Measurements from ENCODE around the gene NFIA. TPM values are rescaled to one million over a fixed set of nuclear protein-coding genes. Genes with fewer than 3 reads are reported as not detected.

Gene NFIA
- total and polyA plus RNA-seq, 8 donors: 9.6 to 108 (median 37.2) TPM

DNA sequence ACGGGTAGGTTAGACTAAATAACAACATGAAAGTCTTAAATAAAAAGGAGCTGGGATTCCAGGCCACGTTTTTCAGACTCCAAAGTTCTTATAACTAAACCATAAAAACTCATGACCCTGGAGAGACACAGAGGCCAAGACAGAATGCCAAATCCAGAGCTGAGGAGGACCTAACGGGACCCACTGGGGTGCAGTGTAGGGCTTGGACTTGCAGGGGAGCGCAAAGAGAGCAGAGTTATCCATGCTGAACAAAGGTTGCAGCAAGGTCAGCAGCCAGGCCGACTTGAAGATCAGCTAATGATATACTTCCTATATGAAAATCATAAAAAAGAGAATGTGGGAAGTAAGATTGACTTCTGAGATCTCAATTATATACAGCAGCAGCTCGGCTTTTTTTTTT is 405.4 kb downstream of the NFIA start:
- Histone ChIP-seq H3K36me3 (no peaks in the 10 kb centered on the region), H3K9me3 (no peaks in the 10 kb centered on the region), H3K4me1 (peaks cover 0 to 17% (median 0%) of the 10 kb centered on the region in 4 donors), H3K4me3 (no peak overlapping the region), H3K27ac (no peak overlapping the region), H3K27me3 (no peaks in the 10 kb centered on the region)
- no peak for DNase-seq
- TF ChIP-seq EP300 (IDR thresholded peaks at IDR 0.05) (no peak), POLR2A (IDR thresholded peaks at IDR 0.05) (no peak), POLR2AphosphoS5 (IDR thresholded peaks at IDR 0.05) (no peak)
- TF ChIP-seq, protein P1, sequence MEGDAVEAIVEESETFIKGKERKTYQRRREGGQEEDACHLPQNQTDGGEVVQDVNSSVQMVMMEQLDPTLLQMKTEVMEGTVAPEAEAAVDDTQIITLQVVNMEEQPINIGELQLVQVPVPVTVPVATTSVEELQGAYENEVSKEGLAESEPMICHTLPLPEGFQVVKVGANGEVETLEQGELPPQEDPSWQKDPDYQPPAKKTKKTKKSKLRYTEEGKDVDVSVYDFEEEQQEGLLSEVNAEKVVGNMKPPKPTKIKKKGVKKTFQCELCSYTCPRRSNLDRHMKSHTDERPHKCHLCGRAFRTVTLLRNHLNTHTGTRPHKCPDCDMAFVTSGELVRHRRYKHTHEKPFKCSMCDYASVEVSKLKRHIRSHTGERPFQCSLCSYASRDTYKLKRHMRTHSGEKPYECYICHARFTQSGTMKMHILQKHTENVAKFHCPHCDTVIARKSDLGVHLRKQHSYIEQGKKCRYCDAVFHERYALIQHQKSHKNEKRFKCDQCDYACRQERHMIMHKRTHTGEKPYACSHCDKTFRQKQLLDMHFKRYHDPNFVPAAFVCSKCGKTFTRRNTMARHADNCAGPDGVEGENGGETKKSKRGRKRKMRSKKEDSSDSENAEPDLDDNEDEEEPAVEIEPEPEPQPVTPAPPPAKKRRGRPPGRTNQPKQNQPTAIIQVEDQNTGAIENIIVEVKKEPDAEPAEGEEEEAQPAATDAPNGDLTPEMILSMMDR (IDR thresholded peaks at IDR 0.05): no peak
- intact Hi-C loops (cut with DNase I; ENCODE audit: low total_unique reads): no loop called here
- 61 to 72% (median 64%) methylated on average over 6 of the region's 6 CpGs for WGBS, 5 donors

DNA sequence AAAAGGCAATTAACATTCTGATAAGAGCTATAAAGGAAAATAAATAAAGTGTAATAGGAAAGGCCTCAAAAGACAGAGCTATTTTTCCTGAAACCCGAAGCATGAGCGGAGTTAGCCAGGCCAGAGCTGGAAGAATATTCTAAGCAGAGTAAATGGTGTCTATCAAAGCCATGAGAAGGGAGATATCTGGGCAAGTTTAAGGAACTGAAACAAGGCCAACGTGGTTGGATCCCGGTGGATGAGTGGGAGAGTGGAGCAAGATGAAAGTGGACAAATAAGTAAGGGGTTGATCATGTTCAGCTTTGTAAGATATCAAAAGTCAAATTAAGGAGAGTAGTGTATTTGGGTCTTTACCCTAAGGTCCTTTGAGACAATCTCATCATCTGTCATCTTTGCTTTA is 408.6 kb downstream of the NFIA start:
- no peaks in the 10 kb centered on the region for H3K9me3 ChIP-seq
- H3K4me1 ChIP-seq: peaks cover 0 to 17% (median 0%) of the 10 kb centered on the region in 4 donors
- TF ChIP-seq, protein P1 (IDR thresholded peaks at IDR 0.05): no peak
- TF ChIP-seq POLR2A (IDR thresholded peaks at IDR 0.05) (no peak), EP300 (IDR thresholded peaks at IDR 0.05) (no peak), POLR2AphosphoS5 (IDR thresholded peaks at IDR 0.05) (no peak)
- peak in 1 of 2 donors; percentile 42 for DNase-seq
- no peaks in the 10 kb centered on the region for H3K27me3 ChIP-seq
- no peak overlapping the region for H3K4me3 ChIP-seq
- intact Hi-C loops (cut with DNase I; ENCODE audit: low total_unique reads): no loop called here
- peak overlapping the region in 4 of 5 donors; percentile 36 to 55 (median 41) for H3K27ac ChIP-seq
- no peaks in the 10 kb centered on the region for H3K36me3 ChIP-seq
- 58 to 76% (median 66%) methylated on average over 4 of the region's 4 CpGs for WGBS, 5 donors

DNA sequence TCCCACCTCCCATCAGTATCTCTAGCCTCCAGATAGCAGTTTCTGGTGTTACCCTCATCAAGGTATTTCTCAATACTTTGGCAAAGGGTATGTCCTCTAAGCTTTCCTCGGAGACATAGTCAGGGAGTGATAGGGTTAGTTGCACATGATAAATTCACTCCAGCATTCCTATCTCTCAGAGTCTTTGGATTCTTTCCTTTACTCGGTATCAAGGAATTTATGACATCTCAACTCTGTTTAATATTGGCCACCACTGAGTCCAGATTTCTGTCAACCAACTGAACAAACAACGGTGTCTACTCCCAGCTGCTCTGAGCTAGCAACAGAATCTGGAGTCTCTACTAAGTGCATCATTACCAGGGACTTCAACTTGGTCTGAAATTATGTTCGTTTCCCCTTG is 409.1 kb downstream of the NFIA start:
- peak overlapping the region in 4 of 5 donors; percentile 39 to 55 (median 48) for H3K27ac ChIP-seq
- 49 to 63% (median 62%) methylated on average over 4 of the region's 4 CpGs for WGBS, 5 donors
- H3K27me3 ChIP-seq: no peaks in the 10 kb centered on the region
- no peak overlapping the region for H3K4me3 ChIP-seq
- TF ChIP-seq EP300 (IDR thresholded peaks at IDR 0.05) (no peak), POLR2AphosphoS5 (IDR thresholded peaks at IDR 0.05) (peak in 2 of 3 donors; percentile 6 to 15)
- H3K36me3 ChIP-seq: no peaks in the 10 kb centered on the region
- DNase-seq: peak in 1 of 2 donors; percentile 72
- peaks cover 0 to 17% (median 0%) of the 10 kb centered on the region in 4 donors for H3K4me1 ChIP-seq
- no peaks in the 10 kb centered on the region for H3K9me3 ChIP-seq
- intact Hi-C loops (cut with DNase I; ENCODE audit: low total_unique reads): no loop called here

DNA sequence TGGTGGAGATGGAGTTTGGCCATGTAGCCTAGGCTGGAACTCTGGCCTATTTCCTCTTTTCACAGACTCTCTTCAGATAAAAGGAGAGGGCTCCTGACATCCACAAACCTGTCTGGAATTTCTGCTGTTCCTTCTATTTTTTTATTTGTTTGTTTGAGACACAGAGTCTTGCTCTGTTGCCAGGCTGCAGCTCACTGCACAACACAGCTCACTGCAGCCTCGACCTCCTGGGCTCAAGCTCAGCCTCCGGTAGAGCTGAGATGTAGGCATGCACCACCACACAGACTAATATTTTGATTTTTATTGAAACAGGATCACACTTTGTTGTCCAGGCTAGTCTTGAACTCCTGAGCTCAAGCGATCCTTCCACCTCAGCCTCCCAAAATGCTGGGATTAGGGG is 411.6 kb downstream of the NFIA start:
- Histone ChIP-seq H3K9me3 (no peaks in the 10 kb centered on the region), H3K4me1 (peaks cover 0 to 17% (median 6%) of the 10 kb centered on the region in 4 donors), H3K36me3 (no peaks in the 10 kb centered on the region), H3K27ac (no peak overlapping the region), H3K27me3 (no peaks in the 10 kb centered on the region), H3K4me3 (no peak overlapping the region)
- DNase-seq: no peak
- 75 to 83% (median 79%) methylated on average over 3 of the region's 3 CpGs for WGBS, 5 donors
- TF ChIP-seq POLR2A (IDR thresholded peaks at IDR 0.05) (no peak), POLR2AphosphoS5 (IDR thresholded peaks at IDR 0.05) (no peak), EP300 (IDR thresholded peaks at IDR 0.05) (no peak)
- TF ChIP-seq, protein P1 (IDR thresholded peaks at IDR 0.05): no peak
- intact Hi-C loops (cut with DNase I; ENCODE audit: low total_unique reads): no loop called here

DNA sequence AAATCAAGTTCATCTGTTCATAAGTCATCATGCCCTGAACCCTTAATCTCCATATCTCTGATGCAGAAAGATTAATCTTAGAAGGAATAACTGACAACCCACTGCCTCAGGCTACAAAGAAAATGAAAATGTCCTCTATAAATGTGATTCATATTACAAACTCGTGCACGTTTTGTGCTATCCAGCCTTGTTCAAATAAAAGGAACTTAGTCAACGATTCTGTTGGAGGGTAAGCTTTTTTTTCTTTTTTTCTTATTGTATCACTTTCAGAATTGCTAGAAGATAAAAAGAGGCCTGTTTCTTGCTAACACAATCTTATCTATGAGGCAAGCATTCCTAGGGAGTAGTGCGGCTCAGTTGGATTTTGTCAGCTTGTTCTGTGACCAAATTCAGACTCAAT is 414.1 kb downstream of the NFIA start:
- Histone ChIP-seq H3K27ac (no peak overlapping the region), H3K27me3 (no peaks in the 10 kb centered on the region), H3K36me3 (no peaks in the 10 kb centered on the region), H3K4me1 (peaks cover 0 to 8% (median 6%) of the 10 kb centered on the region in 4 donors), H3K9me3 (no peaks in the 10 kb centered on the region), H3K4me3 (no peak overlapping the region)
- WGBS, 5 donors: 30 to 54% (median 37%) methylated on average over 4 of the region's 4 CpGs
- intact Hi-C loops (cut with DNase I; ENCODE audit: low total_unique reads): no loop called here
- TF ChIP-seq POLR2AphosphoS5 (IDR thresholded peaks at IDR 0.05) (no peak), EP300 (IDR thresholded peaks at IDR 0.05) (no peak), POLR2A (IDR thresholded peaks at IDR 0.05) (no peak)
- TF ChIP-seq, protein P1 (IDR thresholded peaks at IDR 0.05): no peak
- peak in 1 of 2 donors; percentile 39 for DNase-seq
